AG08395 (cell line): ENCODE measurements around the gene MTA1.
A peak's percentile ranks its signal among the peaks of the same experiment; 100 is the strongest.

Experiments used
- DNase-seq: peaks from one replicate; pipeline ENCODE4 v3.0.0; 2012; ENCODE audit warnings: mixed read lengths, low spot score

Gene MTA1

DNA sequence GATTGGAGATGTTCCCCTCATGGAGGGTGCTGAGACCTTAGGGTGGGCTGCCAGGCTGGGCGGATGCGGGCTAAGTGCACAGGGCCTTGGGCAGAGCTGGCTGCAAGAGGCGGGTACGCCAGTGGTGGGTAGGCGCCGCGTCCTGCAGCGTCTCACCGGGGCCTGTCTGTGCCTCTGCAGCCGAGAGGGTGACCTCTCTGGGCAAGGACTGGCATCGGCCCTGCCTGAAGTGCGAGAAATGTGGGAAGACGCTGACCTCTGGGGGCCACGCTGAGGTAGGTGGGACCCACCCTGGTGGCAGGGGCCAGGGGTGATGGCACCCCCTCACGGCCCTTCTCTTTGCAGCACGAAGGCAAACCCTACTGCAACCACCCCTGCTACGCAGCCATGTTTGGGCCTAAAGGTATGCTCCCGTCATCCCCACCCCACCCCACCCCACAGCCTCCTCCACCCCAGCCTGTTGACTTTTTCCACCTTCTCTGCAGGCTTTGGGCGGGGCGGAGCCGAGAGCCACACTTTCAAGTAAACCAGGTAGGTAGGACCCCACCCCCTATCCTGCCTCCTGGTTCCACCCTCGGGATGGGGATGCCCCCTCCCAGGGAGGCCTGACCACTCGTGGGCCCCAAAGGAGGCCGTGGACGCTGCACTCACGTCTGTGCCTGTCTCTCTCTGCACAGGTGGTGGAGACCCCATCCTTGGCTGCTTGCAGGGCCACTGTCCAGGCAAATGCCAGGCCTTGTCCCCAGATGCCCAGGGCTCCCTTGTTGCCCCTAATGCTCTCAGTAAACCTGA is 68.6 kb downstream of the MTA1 start:
- no peak for DNase-seq

DNA sequence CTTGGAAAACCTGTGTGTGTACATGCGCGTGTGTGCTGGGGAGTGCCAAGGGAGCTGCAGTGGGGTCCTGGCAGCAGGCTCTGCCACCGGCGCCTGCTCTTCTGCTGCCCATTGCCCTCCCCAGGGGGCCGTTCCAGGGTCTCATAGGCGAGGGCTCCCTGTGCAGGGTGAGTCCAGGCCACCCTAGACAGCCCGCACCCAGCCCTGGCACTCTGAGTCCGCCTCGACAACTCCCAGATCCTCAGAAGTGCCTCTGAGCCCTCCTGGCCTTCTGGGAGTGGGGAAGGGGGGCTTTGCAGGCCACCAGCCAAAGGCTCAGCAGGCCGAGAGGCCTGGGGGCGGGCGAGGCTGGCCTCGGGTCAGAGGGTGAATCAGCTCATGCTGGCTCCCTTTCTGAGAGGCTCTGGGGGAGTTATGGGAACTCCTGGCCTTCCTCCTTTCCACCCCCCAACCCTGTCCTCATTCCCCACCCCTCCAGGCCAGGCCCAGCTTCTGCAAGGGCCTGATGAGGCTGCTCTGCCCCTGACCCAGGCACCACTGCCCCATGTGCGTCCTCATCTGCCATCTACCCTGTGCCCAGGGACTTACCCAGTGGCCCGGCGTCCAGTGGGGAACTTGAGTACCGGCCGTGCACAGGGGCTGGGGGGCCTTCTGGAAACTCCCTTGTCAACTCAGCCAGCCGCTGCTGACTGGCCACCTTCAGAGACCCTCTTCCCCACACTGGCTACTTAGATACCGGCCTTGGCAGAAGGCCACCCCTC is 69.3 kb downstream of the MTA1 start:
- DNase-seq, result no peak

DNA sequence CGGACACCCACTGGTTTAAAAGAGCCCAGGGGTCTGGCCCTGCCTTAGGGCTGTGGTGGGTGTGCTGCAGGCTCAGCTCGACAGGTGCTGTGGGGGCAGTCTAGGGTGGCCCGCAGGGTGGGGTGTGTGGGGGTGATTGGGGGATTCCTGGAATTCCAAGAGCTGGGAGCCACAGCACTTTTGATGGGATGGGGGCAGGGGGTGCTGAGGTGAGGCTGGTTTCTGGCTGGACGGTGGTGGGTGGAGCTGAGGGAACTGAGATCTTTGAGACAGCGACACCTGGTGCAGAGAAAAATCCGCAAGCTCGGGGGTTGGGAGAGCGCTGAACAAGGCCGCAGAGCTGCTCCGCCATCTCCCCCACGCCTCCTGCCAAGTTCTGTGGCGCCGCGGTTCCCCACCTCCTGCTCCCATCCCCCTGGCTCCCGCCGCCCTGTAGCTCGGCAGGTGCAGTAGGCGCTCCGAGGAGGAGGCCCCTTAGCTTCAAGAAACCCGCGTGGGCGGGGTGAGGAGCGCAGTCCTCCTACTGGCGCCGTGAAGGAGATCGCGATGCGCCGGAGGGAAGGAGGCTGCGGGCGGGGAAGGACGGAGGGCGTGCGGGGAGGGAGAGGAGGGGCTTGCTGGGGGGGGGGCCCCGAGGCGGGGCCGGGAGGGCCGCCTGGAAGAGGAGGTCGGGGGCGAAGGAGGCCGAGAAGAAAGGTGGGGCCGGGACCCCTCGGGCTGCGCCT is 70.1 kb downstream of the MTA1 start:
- DNase-seq, result peak; percentile 54

DNA sequence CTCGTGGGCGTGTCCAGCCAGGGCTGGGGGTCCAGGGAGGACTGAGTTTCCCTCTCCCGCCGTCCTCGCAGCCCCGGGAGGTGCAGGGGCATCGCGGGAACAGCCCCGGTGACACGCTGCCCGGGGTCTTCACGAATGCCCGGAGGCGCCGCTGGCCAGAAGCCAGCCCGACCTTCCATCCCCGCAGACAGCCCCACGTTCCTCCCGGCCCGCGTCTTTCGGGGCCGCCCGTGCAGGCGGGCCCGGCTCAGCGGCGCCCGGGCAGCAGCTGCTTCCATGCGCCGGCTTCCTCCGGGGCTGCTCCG is 70.6 kb downstream of the MTA1 start:
- DNase-seq, result no peak

DNA sequence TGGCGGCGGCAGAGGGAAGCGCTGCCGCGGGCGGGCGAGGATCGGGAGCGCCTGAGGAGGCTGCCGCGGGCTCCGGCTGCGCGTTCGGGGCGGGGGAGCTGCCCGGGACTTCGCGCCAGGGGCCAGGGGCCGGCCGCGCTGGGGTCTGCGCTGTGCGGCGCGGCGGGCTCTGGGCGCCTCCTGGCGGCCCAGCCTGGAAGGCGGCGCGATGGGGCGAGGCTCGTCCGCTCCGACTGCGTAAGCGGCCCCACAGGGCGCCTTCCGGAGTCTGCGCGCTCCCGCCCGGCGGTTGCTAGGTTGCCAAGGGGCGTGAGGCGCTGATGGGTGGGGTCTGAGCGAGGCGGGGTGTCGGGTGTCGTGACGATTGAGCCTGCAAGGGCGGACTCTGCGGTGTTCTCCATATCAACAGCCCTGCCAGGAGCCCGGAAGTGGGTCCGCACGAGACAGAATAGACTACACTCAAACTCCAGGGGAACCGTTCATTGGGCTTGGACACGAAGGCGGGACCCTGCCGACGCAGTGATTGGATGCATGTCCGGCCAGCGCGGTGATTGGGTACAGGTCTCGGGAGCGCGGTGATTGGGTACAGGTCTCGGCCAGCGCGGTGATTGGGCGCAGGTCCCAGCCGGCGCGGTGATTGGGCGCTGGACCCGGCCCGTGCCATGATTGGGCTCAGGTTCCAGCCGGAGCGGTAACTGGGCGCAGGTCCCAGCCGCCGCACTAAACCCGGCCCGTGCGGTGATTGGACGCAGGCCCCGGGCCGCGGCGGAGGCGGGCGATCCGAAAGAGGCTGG is 71.1 kb downstream of the MTA1 start, which contains the start of gene TEDC1:
TEDC1 (plus strand) TSS at position 675 of the 794 bp plus-strand sequence. CDS start 130 bp downstream, outside the sequence.
- peak; percentile 99 for DNase-seq

DNA sequence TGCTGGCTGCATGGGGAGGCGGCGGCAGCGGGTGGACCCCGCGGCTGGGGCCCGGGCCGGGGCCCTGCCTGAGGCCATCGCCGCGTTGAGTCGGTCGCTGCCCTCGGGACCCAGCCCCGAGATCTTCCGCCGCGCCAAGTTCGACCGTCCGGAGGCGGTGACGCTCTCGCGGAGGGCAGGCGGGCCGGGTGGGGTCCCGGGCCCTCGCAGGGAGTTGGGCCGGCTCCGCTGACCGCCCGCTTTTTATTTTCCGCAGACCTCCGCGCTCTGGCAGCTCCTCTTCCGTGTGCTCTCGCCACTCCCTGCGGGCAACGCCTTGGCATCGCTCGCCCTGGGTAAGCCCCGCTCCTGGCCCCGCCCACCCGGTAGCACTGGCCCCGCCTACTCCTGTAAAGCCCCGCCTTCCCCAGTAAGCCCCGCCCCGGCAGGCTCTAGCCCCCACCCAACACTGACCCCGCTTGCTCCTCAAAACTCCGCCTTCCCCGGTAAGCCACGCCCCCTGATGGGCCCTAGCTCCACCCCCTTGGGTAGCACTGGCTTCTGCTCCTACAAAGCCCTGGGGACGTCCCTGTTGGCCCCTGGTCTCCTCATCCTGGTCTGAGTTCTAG is 71.8 kb downstream of the MTA1 start:
- peak; percentile 65 for DNase-seq

DNA sequence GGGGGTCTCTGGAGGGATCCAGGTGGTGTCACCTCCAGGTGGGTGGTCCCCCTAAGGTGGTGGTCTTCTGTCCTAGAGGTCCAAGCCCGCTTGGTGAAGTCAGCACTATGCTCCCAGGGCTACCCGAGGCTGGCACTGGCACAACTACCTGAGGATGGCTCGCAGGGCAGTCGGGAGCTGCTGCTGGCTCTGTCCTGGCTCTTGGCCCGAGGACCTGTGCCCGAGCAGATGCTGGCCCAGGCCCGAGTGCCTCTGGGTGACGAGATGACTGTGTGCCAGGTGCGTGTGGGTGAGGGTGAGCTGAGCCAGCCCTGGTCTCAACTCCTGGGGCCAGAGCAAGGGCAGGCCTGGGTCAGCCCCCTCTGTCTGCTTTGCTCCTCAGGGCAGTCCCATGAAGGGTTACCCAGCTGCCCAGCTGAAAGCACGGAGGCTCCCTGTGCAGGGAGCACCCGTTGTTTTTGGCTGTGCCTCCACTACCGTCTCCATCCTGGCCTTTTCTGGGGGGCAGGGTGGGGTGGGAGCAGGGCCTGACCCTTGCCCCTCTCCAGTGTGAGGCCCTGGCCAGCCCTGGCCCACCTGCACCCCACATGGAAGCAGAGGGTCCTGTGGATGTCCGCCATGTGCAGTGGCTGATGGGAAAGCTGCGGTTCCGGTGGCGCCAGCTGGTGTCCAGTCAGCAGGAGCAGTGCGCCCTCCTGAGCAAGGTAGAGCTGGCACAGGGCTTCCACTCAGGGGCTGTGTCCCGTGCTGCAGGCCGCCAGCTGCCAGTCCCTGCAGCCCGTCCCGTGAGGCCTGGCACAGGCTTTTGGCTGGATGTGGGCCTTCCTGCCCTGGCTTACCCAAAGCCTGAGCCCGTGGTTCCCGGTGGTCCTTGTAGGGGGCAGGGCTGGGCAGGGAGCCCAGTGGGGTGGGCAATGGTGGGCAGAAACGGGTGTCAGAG is 72.7 kb downstream of the MTA1 start:
- DNase-seq, result no peak

DNA sequence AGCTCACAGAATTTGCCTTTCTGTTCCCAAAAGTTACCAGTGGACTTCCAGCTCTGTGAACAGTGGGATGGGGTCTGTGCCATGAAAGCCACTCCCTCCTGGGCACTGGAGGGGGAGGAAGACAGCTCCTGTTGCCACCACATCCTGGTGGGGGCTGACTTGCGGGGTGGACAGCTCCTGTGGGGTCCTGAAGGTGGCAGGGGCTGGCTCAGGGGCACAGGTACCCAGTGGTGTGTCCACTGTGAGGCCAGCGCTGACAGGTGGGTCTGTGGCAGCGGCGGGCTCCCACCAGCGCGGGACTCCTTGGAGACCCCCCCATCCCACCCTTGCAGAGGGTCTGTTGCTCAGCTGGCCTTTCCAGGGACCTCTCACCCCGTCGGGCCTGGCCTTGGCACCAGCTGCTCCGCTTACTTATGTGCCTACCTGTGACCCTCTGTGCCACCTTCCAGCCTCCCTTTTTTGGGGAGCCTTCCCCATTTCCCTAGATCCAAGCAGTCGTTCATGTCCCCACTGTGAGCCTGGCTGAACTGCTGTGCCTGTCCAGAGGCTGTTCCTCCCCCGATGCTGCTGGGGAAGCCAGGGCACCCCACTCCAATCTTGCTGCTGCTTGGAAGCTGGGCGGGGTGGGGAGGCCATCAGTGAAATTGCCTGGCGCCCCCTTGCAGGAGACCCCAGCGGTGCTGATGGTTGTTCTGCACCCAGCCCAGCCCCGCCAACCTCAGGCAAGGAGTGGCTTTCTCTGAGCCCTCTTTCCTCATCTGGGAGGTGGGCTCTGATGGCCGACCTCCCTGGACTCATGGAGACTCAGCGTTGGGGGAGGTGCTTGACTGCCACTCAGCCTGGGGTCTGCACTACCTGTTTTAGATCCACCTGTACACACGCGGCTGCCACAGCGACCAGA is 73.6 kb downstream of the MTA1 start:
- DNase-seq, result no peak

DNA sequence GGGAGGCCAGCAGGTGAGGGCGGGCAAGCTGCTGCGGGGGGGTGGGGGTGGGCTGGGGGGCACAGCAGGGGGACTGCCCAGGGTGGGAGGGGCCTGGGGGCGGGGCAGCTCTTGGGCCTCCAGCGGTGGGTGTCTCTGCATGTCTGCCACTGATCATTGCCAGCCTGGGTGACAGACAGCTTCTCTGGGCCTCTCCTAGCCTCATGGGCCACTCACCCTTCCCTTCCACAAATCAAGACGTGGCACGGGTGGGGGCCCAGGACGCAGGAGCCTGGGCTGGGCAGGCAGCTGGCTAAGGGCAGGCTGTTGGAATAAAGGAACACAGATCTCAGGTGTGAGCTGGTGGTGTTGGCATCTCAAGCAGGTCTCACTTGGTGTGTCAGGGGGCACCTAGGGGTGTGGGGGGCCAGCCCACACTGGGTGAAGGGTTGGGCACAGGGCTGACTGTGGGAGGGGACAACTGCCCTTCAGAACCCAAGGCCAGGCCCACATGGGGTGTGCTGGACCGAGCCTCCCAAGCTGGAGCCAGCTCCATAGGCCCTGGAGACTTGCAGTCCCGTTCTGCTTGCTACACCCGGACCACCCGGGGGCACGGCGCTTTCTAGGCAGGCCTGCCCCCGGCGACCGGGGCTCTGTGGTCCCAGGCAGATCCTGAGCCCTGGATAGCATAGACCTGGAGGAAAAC is 74.4 kb downstream of the MTA1 start:
- DNase-seq, result no peak

DNA sequence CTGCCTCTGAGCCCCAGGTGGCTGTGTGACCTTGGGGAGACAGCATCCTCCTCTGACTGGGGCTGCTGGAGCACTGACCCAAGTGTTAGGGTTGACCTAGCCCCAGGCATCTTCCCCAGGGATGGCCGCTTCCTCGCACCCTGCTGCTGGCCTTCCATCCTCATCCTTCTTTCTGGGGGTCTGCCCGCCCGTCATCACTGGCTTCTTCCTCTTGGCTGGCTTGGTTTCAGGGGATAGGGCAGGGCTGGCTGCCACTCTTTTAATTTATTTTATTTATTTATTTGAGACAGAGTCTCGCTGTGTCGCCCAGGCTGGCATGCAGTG is 74.9 kb downstream of the MTA1 start:
- DNase-seq, result no peak

DNA sequence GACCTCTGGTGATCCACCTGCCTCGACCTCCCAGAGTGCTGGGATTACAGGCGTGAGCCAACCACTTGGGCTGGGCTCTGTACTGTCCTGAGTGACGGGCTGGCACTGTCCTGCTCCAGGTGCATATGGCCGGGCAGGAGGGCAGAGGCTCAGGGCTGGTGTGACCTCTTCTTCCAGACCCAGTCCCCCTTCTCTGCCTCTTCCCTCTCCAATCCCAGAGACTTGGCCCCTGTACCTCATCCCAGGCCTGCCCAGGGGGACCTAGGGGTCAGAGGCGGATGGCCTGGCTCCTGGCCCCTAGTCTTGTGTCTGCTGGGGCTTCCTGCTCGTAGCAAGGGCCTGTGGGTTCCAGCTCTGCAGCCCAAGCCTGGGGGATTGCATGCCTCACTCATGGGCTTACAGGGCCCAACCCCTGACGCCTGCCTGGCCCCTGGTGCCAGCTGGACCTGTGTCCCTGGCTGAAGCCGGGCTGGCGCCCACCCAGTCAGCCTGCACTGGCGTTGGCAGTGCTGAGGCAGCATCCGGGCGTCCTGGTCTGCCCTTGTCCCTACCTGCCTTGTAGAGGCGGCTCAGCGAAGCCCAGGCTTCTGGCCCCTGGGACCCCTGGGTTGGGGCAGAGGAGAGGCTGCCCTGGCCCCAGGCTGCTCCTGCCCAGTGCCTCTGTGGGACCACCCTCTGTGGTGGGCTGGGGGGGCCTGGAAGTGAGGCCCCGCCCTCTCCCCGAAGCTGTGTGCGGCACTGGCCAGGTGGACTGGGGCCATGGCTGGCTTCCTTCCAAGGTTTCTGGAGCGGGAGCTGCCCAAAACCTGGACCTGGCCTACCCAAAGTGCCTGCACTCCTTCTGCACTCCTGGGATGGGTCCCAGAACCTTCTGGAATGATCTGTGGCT is 75.7 kb downstream of the MTA1 start:
- DNase-seq, result no peak

DNA sequence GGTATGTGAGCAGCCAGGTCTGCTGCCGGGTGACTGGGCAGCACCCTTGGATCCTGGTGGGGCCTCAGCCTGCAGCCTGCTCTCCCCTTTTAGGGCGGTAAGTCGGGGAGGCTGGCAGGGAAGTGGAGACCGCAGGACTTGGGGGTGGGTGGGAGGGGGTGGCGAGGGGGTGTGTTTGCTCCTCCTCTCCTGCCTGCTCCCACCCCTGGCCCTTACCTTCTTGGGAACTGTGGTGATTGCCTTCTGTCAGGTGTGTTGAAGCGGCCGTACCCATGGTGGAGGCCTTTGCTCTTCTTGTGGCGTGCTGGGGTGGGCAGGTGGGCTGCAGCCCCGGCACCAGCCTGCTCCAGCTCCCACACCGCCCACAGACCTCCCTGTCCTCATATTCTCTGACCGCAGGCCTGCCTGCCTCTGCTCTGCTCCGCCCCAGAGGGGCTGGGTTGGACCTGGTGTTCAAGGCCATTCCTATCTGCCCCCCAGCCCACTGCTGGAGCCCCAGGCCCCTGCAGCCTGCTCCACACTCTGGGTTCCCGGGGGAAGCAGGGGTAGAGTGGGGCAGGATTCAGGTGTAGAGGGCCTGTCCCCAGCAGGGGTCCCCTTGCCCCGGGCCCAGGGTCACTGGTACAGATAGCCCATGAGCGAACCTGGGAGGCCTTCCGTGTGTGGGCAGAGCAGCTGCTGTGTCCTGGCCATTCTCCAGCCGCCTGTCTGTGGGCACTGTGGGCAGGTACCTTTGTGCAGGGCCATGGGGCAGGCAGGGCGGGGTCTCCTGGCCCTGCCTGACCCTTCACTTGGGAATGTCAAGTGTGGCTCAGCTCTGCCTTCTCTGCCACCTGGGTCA is 76.6 kb downstream of the MTA1 start:
- DNase-seq, result no peak

DNA sequence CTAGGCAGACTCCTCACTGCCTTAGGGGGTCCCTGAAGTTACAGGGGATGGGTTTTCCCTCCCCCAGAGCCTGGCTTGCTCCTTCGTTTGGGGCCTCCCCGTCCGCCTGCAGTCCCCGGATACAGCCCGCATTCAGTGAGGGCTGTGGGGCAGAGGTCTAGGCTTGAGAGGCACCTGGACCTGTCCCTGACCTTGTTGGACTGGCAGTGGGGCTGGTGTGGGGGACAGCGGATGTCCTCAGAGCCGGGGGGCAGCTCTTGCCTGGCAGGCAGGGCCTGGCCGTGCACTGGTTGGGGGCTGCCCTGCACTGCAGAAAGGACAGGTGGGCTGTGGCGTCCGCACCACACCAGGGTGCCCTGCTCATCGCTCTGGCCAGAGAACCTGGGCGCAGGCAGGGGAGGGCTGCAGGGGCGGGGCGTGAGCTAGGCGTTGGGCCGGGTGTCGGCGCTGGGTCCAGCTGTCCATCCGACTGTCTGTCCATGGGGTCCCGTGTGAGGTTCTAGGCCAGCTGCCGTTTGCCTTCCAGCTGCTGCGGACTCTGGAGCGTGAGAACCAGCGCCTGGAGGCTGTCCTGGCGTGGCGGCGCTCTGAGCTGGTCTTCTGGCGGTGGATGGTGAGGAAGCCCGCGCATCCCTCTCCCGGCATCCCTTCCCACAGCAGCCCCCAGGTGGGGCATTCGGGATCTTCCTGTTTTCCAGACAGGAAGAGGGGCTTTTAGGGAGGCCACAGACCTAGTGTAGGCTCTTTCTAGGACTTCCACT is 77.4 kb downstream of the MTA1 start:
- DNase-seq, result no peak

DNA sequence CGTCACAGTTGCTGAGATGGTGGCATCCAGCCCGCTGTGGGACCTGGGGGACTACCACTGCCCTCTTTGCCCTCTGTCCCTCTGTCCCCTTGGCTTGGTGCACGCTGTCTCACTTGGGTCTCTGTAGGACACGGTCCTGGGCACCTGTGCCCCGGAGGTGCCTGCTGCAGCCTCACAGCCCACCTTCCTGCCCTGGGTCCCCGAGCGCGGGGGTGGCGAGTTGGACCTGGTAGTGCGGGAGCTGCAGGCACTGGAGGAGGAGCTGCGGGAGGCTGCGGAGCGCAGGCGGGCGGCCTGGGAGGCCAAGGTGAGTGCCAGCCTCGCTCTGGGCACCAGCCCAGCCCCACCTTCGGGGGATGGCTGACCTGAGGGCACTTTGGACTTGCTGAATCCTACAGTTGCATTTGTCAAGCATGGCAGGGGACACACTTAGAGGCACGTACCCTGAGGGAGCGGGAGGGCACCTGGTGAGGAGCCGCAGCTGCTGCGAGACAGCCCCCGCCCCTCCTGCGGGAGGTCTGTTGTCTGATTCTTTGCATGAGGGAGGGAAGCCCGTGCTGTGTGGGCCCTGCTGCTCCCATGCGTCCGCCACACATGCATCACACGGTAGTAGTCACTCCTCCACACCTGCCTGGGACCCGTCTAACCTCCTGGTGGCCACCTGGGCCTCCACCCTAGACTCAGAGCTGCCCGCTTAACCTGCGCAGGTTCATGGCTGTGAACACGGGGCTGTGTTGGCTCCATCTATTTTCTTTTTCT is 78.2 kb downstream of the MTA1 start:
- no peak for DNase-seq

DNA sequence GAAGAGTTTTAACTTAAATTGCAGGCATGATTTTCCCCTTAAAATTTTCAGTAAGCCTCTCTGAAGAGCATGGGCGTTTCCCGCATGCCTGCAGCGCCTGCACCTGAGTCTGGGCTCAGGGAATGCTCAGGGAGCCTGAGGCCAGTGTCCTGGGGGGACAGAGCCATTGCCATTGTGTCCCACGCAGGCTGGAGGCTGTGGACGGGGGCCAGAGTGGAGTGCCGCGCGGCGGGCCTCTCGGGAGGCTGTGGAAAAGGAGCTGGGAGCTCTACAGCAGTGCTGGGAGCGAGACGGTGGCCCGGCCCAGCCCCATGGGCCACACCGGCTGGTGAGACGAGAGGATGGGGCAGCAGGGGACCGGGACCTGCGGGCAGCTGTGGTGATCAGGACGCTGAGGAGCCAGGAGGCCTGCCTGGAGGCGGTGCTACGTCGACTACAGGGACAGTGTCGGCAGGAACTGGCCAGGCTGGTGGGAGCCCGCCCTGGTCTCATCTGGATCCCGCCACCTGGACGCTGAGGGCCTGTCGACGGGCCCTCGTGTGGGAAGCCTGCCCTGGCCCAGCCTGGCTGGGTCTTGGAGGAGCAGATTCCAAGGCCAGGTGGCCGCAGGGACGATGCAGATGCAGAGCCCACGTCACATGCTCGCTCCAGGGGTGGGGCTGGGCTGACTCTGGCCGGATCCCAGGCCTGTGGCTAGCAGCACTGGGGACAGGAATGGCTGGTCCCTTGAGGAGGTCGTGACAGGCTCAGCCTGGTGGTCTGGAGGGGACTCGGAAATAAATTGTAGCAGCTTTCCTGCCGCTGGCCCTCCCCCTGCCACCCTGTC is 79.0 kb downstream of the MTA1 start:
- DNase-seq, result no peak
